ENCODE measurements around the gene CEL.
"Not testable (repeated sequence)": the region's sequence is repeated elsewhere in the genome, so short reads cannot be mapped to it uniquely, and the experiment has no call there.

Gene CEL

DNA sequence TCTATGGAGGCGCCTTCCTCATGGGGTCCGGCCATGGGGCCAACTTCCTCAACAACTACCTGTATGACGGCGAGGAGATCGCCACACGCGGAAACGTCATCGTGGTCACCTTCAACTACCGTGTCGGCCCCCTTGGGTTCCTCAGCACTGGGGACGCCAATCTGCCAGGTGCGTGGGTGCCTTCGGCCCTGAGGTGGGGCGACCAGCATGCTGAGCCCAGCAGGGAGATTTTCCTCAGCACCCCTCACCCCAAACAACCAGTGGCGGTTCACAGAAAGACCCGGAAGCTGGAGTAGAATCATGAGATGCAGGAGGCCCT lies 3.2 kb downstream of the CEL start:
- no peak for DNase-seq

DNA sequence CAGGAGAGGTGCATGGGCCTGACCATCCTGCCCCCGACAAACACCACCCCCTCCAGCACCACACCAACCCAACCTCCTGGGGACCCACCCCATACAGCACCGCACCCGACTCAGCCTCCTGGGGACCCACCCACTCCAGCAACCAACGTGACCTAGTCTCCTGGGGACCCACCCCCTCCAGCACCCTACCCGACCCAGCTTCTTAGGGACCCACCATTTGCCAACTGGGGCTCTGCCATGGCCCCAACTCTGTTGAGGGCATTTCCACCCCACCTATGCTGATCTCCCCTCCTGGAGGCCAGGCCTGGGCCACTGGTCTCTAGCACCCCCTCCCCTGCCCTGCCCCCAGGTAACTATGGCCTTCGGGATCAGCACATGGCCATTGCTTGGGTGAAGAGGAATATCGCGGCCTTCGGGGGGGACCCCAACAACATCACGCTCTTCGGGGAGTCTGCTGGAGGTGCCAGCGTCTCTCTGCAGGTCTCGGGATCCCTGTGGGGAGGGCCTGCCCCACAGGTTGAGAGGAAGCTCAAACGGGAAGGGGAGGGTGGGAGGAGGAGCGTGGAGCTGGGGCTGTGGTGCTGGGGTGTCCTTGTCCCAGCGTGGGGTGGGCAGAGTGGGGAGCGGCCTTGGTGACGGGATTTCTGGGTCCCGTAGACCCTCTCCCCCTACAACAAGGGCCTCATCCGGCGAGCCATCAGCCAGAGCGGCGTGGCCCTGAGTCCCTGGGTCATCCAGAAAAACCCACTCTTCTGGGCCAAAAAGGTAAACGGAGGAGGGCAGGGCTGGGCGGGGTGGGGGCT lies 4.6 kb downstream of the CEL start:
- no peak for DNase-seq

DNA sequence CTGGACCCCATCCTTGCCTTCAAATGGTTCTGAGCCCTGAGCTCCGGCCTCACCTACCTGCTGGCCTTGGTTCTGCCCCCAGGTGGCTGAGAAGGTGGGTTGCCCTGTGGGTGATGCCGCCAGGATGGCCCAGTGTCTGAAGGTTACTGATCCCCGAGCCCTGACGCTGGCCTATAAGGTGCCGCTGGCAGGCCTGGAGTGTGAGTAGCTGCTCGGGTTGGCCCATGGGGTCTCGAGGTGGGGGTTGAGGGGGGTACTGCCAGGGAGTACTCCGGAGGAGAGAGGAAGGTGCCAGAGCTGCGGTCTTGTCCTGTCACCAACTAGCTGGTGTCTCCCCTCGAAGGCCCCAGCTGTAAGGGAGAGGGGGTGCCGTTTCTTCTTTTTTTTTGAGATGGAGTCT lies 5.2 kb downstream of the CEL start:
- DNase-seq: no peak

DNA sequence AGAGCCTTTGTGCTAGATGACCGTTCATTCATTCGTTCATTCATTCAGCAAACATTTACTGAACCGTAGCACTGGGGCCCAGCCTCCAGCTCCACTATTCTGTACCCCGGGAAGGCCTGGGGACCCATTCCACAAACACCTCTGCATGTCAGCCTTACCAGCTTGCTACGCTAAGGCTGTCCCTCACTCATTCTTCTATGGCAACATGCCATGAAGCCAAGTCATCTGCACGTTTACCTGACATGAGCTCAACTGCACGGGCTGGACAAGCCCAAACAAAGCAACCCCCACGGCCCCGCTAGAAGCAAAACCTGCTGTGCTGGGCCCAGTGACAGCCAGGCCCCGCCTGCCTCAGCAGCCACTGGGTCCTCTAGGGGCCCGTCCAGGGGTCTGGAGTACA lies 6.0 kb downstream of the CEL start:
- no peak for DNase-seq

DNA sequence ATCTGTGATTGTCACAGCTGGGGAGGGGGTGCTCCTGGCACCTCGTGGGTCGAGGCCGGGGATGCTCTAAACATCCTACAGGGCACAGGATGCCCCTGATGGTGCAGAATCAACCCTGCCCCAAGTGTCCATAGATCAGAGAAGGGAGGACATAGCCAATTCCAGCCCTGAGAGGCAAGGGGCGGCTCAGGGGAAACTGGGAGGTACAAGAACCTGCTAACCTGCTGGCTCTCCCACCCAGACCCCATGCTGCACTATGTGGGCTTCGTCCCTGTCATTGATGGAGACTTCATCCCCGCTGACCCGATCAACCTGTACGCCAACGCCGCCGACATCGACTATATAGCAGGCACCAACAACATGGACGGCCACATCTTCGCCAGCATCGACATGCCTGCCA lies 6.7 kb downstream of the CEL start:
- DNase-seq: not testable (repeated sequence)

DNA sequence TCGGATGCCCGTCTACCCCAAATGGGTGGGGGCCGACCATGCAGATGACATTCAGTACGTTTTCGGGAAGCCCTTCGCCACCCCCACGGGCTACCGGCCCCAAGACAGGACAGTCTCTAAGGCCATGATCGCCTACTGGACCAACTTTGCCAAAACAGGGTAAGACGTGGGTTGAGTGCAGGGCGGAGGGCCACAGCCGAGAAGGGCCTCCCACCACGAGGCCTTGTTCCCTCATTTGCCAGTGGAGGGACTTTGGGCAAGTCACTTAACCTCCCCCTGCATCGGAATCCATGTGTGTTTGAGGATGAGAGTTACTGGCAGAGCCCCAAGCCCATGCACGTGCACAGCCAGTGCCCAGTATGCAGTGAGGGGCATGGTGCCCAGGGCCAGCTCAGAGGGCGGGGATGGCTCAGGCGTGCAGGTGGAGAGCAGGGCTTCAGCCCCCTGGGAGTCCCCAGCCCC lies 8.8 kb downstream of the CEL start:
- not testable (repeated sequence) for DNase-seq

DNA sequence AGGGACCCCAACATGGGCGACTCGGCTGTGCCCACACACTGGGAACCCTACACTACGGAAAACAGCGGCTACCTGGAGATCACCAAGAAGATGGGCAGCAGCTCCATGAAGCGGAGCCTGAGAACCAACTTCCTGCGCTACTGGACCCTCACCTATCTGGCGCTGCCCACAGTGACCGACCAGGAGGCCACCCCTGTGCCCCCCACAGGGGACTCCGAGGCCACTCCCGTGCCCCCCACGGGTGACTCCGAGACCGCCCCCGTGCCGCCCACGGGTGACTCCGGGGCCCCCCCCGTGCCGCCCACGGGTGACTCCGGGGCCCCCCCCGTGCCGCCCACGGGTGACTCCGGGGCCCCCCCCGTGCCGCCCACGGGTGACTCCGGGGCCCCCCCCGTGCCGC lies 9.2 kb downstream of the CEL start:
- not testable (repeated sequence) for DNase-seq

DNA sequence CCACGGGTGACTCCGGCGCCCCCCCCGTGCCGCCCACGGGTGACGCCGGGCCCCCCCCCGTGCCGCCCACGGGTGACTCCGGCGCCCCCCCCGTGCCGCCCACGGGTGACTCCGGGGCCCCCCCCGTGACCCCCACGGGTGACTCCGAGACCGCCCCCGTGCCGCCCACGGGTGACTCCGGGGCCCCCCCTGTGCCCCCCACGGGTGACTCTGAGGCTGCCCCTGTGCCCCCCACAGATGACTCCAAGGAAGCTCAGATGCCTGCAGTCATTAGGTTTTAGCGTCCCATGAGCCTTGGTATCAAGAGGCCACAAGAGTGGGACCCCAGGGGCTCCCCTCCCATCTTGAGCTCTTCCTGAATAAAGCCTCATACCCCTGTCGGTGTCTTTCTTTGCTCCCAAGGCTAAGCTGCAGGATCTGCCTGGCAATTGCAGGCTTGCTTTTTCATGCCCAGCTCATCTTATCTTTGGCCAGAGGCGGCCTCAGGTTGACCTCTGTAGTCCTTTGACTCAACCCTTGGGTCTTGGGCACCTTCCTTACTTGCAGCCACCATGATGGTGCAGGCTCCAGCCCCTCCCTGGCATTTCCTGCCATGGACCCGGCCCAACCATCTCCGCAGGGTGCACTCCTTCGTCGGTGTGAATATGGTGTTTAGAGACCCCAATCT lies 9.8 kb downstream of the CEL start:
- no peak for DNase-seq

DNA sequence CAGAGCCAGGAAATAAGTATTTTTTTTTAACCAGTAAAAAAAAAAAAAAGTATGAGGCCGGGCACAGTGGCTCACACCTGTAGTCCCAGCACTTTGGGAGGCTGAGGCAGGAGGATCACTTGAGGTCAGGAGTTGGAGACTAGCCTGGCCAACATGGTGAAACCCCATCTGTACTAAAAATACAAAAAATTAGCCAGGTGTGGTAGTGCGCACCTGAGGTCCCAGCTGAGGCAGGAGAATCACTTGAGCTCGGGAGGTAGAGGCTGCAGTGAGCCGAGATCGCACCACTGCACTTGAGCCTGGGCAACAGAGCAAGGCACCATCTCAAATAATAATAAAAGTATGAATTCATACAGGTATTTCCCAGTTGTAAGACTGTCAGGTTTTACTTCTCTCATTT lies 10.4 kb downstream of the CEL start:
- not testable (repeated sequence) for DNase-seq

DNA sequence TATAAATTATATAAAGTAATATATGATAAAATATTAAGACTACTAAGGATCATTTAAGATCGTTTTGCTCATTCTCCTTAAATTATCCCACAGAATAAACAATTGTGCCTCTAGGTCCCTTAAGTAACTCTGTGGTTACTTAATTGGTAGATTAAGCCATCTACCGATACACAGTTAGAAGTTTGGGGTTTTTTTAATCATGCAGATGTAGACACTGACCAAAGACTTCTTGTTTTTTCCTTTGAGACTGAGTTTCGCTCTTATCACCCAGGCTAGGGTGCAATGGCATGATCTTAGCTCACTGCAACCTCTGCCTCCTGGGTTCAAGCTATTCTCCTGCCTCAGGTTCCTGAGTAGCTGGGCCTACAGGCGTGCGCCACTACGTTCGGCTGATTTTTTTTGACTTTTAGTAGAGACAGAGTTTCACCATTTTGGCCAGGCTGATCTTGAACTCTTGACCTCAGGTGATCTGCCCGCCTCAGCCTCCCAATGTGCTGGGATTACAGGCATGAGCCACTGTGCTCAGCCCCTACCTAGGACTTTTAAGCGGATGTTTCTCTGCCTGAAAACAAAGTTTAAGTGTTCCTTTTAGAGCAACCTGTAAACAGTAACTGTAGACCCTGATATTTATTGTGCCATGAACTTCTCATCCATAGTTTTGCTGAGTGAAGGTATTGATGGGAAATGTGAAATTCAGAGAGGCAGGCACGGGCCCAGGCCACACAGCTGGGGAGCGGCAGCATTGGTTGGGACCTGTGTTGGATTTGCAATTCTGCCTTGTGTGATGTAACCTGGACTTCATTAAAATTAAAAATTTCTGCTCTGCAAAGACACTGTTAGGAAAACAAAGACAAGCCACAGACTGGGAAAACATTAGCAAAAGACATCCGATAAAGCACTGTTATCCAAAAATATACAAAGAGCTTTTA lies 11.6 kb downstream of the CEL start:
- peak; percentile 24 for DNase-seq

DNA sequence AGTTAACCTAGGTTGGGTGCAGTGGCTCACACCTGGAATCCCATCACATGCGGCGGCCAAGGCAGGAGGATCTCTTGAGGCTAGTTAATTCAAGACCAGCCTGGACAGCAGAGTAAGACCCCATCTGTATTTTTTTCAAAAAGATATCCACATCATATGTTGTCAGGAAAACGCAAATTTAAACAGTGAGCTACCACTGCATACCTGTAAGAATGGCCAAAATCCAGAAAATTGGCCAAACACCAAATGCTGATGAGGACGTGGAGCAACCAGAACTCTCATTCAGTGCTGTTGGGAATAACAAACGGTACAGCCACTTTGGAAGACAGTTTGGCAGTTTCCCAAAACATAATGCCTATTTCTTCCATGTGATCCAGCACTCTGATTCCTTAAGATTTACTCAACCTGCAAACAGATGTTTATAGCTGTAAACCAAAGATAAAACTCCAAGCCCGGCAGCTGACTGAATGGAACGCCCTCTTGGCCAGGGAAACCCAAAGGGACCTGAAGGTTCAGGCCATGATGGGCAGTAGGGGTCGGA lies 12.4 kb downstream of the CEL start:
- DNase-seq: no peak

DNA sequence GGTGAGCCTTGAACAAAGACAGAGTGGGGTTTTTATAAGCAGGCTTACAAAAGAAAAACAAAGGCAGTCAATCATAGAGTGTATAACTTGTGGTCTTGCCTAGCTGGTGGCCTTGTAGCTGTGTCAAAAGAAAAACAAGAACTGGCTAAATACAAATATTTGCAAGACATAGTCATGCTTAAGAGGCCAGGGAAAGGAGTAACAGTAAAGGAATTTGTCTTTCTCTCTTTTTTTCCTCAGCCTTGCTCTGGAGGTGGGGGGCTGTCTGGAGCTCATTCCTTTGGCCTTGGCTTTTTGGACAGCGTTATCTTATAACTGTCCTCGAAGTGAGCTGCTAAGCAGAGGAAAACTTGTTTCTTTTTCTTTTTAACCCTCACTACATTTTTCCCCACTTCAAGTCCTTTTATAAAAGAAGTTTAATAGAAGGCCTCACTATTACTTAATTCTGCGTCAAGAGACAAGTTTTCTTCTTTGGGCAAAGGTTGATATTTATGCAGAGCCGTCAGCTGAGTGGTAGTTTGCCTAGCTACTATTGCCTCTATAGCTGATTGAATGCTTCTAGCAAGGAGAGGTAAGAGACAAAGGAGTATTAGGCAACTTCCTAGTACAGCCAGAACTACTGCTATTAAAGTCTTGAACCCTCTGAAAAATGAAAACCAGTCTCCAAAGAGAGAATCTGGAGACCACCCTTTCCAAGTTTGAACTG lies 14.3 kb downstream of the CEL start:
- DNase-seq: no peak

DNA sequence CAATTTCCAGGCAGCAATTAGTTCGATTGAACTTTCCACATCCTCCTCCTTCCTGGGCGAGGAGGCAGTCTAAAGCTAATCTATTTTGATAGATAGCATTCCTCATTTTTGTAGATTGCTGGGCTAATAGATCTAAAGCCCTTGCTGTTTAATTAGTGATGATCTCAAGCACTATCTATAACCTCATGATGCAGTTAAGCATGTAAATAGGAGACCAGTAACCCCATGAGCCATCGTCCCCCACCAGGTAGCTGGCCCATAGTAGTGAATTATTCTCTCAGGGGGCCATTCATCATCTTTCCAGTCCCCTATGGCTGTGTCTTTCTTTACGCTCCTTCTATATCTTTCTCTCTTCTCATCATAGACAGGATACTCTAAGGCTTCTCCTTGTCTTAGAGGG lies 14.9 kb downstream of the CEL start:
- no peak for DNase-seq

DNA sequence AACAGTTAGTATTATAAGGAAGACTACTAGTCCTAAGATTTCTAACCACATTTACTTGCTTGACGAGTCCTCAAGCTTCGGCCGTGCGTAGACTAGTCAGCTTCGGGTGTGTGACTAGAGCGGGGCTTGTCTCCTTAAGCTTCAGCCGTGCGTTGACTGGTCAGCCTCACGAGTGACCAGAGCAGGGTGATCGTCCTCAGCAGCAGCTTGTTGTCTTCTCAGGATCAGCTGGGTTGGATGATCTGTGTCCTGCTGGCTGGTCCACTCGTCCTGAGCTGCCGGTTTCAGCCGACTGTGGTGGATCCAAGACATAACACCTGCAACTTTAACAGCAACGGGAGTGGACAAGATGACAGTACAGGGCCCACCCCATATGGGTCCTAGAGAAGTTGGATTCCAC lies 16.7 kb downstream of the CEL start:
- no peak for DNase-seq

DNA sequence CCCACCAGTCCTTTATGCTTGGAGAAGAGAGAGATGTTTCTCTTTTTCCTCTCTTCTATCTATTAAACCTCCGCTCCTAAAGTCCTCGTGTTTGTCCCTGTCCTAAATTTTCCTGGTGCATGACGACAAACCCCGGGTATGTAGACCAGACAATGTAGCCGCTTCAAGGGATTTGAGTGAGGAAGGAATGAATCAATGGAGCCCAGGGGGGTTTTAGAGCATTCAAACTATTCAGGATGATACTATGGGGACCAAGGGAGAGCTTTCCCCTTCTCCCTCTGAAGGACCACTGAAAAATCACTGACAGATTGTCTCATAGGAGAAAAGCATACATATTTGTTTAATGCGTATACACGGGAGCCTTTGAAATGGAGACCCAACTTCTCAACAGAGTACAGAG lies 18.4 kb downstream of the CEL start:
- no peak for DNase-seq

DNA sequence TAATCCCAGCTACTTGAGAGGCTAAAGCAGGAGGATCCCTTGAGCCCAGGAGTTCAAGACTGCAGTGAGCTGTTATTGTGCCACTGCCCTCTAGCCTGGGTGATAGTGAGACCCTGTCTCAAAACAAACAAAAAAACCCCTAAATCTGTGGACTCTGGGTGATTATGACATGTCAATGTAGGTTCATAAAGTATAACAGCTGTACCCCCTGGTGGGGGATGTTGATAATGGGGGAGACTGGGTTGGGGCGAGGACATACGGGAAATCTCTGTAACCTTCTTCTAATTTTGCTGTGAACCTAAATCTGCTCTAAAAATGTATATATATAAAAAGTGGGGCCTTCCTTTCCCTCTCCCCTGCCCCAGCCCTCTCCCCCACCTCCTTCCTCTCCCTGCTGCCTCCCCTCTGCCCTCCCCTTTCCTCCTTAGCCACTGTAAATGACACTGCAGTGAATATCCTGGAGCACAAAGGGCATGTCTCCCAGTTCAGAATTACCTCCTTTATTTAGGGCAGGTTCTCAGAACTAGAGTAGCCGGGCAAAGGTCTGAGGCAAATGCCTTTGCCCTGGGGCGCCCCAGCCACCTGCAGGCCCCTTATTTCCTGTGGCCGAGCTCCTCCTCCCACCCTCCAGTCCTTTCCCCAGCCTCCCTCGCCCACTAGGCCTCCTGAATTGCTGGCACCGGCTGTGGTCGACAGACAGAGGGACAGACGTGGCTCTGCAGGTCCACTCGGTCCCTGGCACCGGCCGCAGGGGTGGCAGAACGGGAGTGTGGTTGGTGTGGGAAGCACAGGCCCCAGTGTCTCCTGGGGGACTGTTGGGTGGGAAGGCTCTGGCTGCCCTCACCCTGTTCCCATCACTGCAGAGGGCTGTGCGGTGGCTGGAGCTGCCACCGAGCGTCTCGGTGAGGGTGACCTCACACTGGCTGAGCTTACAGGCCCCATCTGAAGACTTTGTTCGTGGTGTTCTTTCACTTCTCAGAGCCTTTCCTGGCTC lies 19.3 kb downstream of the CEL start:
- DNase-seq: not testable (repeated sequence)

DNA sequence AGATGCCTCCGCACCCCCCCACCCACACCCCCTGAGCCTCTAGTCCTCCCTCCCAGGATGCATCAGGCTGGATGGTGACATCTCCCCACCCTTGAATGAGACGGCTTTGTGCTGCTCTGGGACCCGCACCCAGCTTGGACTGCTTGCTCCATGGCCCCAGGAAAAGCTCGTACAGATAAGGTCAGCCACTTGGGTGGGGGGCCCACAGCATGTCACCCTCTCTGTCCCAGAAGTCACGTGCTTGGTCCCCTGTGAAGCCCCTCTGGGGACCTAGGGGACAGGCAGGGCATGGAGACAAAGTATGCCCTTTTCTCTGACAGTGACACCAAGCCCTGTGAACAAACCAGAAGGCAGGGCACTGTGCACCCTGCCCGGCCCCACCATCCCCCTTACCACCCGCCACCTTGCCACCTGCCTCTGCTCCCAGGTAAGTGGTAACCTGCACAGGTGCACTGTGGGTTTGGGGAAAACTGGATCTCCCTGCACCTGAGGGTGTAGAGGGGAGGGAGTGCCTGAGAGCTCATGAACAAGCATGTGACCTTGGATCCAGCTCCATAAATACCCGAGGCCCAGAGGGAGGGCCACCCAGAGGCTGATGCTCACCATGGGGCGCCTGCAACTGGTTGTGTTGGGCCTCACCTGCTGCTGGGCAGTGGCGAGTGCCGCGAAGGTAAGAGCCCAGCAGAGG lies 20.3 kb downstream of the CEL start:
- not testable (repeated sequence) for DNase-seq

DNA sequence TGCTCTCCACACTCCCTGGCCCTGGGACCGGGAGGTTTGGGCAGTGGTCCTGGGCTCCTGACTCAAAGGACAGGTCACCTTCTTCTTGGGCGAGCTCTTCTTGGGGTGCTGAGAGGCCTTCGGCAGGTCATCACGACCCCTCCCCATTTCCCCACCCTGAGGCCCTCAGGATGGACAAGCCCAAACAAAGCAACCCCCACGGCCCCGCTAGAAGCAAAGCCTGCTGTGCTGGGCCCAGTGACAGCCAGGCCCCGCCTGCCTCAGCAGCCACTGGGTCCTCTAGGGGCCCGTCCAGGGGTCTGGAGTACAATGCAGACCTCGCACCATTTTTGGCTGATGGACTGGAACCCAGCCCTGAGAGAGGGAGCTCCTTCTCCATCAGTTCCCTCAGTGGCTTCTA lies 21.9 kb downstream of the CEL start:
- DNase-seq: not testable (repeated sequence)

DNA sequence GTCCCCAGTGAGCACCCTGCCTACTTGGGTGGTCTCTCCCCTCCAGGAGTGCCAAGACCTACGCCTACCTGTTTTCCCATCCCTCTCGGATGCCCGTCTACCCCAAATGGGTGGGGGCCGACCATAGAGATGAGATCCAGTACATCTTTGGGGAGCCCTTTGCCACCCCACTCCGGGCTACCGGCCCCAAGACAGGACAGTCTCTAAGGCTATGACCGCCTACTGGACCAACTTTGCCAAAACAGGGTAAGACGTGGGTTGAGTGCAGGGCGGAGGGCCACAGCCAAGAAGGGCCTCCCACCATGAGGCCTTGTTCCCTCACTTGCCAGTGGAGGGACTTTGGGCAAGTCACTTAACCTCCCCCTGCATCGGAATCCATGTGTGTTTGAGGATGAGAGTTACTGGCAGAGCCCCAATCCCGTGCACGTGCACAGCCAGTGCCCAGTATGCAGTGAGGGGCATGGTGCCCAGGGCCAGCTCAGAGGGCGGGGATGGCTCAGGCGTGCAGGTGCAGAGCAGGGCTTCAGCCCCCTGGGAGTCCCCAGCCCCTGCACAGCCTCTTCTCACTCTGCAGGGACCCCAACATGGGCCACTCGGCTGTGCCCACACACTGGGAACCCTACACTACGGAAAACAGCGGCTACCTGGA lies 24.6 kb downstream of the CEL start:
- not testable (repeated sequence) for DNase-seq

DNA sequence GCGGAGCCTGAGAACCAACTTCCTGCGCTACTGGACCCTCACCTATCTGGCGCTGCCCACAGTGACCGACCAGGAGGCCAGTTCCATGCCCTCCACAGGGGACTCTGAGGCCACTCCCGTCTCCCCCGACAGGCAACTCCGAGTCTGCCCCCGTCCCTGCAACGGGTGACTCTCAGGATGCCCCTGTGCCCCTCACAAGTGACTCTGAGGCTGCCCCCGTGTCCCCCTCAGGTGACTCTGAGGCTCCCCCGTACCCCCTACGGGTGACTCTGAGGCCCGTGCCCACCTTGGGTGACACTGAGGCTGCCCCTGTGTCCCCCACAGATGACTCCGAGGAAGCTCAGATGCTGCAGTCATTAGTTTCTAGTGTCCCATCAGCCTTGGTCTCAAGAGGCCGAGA lies 25.1 kb downstream of the CEL start:
- no peak for DNase-seq
